PFSK-1 (cell line): ENCODE measurements around the gene ROBO1.

ENCODE experiments used
- FOXP2 ChIP-seq: optimal IDR thresholded peaks from 2 replicates; pipeline ENCODE3; 2011; ENCODE audit warnings: borderline replicate concordance, control low read depth, inconsistent platforms; ENCODE audit not compliant: insufficient read depth; ENCODE audit errors: extremely low read length, extremely low read depth
- POLR2AphosphoS5 ChIP-seq: IDR thresholded peaks from 2 replicates; pipeline ENCODE4 v1.6.1; 2012; ENCODE audit warnings: low read depth, mild to moderate bottlenecking, control low read depth, low read length, moderate library complexity

DNA sequence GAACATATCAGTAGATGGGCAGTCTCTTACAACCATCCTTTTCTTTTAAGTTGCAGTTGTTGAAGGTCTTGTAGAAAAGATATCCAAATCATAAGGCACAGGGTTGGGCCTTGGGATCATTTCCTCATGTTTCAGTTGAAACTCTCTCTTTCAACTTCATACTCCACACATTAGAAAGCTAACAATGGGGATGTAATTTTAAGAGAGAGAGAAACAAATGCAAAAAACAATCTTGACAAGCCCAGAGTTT, 747.9 kb downstream of the ROBO1 start:
- no peak for TF ChIP-seq POLR2AphosphoS5
- no peak for TF ChIP-seq FOXP2
